GM18873 (cell line): ENCODE data around the gene SLC25A48.

Experiments used
- ATAC-seq: cut with Tn5 transposase; IDR thresholded peaks from one replicate; pipeline ENCODE4 v1.9.1; 2021; ENCODE audit warnings: mild to moderate bottlenecking, moderate library complexity, moderate number of reproducible peaks; ENCODE audit not compliant: unreplicated experiment, low FRiP score

SLC25A48 gene

GRCh38 chr5:135879591-135879990, 45.1 kb downstream of the SLC25A48 start:
- no peak for ATAC-seq

GRCh38 chr5:135880278-135880677, 45.8 kb downstream of the SLC25A48 start:
- ATAC-seq, result no peak

GRCh38 chr5:135880801-135881200, 46.3 kb downstream of the SLC25A48 start:
- no peak for ATAC-seq

GRCh38 chr5:135881244-135881643, 46.8 kb downstream of the SLC25A48 start:
- no peak for ATAC-seq

GRCh38 chr5:135881819-135882218, 47.4 kb downstream of the SLC25A48 start:
- no peak for ATAC-seq

GRCh38 chr5:135883026-135883425, 48.6 kb downstream of the SLC25A48 start:
- ATAC-seq, result no peak

- no peak for ATAC-seq
Measured at GRCh38 chr5:135883441-135883840, 49.0 kb downstream of the SLC25A48 start.

- no peak for ATAC-seq
Measured at GRCh38 chr5:135885031-135885430, 50.6 kb downstream of the SLC25A48 start.

- ATAC-seq, result no peak
Measured at GRCh38 chr5:135886136-135886535, 51.7 kb downstream of the SLC25A48 start.

GRCh38 chr5:135887447-135887864, 53.0 kb downstream of the SLC25A48 start:
- peak; percentile 79 for ATAC-seq

GRCh38 chr5:135887881-135888614, 53.6 kb downstream of the SLC25A48 start:
- no peak for ATAC-seq

- no peak for ATAC-seq
Measured at GRCh38 chr5:135890296-135890695, 55.8 kb downstream of the SLC25A48 start.

GRCh38 chr5:135890867-135891266, 56.4 kb downstream of the SLC25A48 start:
- peak; percentile 70 for ATAC-seq

GRCh38 chr5:135891268-135891667, 56.8 kb downstream of the SLC25A48 start:
- no peak for ATAC-seq

- ATAC-seq, result no peak
Measured at GRCh38 chr5:135891791-135892190, 57.3 kb downstream of the SLC25A48 start.

- ATAC-seq, result no peak
Measured at GRCh38 chr5:135894276-135894675, 59.8 kb downstream of the SLC25A48 start.

GRCh38 chr5:135894789-135895188, 60.3 kb downstream of the SLC25A48 start:
- no peak for ATAC-seq

GRCh38 chr5:135895474-135896006, 61.1 kb downstream of the SLC25A48 start, which contains the start of gene IL9:
Gene IL9, minus strand, starts transcription at chr5:135895841. Its CDS starts 25 bp downstream, at chr5:135895816.
- no peak for ATAC-seq

- ATAC-seq, result no peak
Measured at GRCh38 chr5:135898651-135899050, 64.2 kb downstream of the SLC25A48 start.

- ATAC-seq, result no peak
Measured at GRCh38 chr5:135900276-135900675, 65.8 kb downstream of the SLC25A48 start.

- ATAC-seq, result no peak
Measured at GRCh38 chr5:135901633-135902032, 67.2 kb downstream of the SLC25A48 start.

- no peak for ATAC-seq
Measured at GRCh38 chr5:135905144-135905543, 70.7 kb downstream of the SLC25A48 start.
